Measurements from ENCODE around the gene PHKB. TPM values are rescaled to one million over a fixed set of nuclear protein-coding genes. Genes with fewer than 3 reads are reported as not detected.
"Not testable (repeated sequence)": the region's sequence is repeated elsewhere in the genome, so short reads cannot be mapped to it uniquely, and the experiment has no call there.

The PHKB gene
- polyA plus RNA-seq, 3 donors from 2014 or later: 27.8 to 42.7 (median 30.6) TPM

GRCh38 chr16:47459603-47460002, 1.5 kb upstream of the PHKB start:
- peak overlapping the region; percentile 90 to 100 (median 98) for H3K27ac Mint-ChIP-seq
- H3K27me3 Mint-ChIP-seq (ENCODE audit: low read depth in 3 of 3): peaks cover 4 to 13% (median 8%) of the 10 kb centered on the region in 3 donors
- no peaks in the 10 kb centered on the region for H3K9me3 Mint-ChIP-seq
- DNase-seq: no peak
- H3K36me3 Mint-ChIP-seq: peaks cover 8 to 10% (median 9%) of the 10 kb centered on the region in 3 donors
- H3K4me3 Mint-ChIP-seq: peak overlapping the region; percentile 96 to 100 (median 99)
- H3K4me1 Mint-ChIP-seq: peaks cover 46 to 74% of the 10 kb centered on the region in 2 donors

- H3K4me1 Mint-ChIP-seq: peaks cover 47 to 73% of the 10 kb centered on the region in 2 donors
Observed at GRCh38 chr16:47460359-47460710, 796 bp upstream of the PHKB start.

GRCh38 chr16:47461598-47462266, 601 bp downstream of the PHKB start:
- peaks cover 45 to 73% of the 10 kb centered on the region in 2 donors for H3K4me1 Mint-ChIP-seq
- peak overlapping the region; percentile 96 to 100 (median 99) for H3K4me3 Mint-ChIP-seq
- H3K9me3 Mint-ChIP-seq: no peaks in the 10 kb centered on the region
- H3K27me3 Mint-ChIP-seq (ENCODE audit: low read depth in 3 of 3): peaks cover 4 to 11% (median 8%) of the 10 kb centered on the region in 3 donors
- DNase-seq: peak; percentile 12 to 33 (median 13)
- peaks cover 0 to 6% (median 1%) of the 10 kb centered on the region in 3 donors for H3K36me3 Mint-ChIP-seq
- peak overlapping the region; percentile 87 to 100 (median 96) for H3K27ac Mint-ChIP-seq

More at GRCh38 chr16:47460359-47460710, 796 bp upstream of the PHKB start:
- peaks cover 3 to 6% (median 6%) of the 10 kb centered on the region in 3 donors for H3K36me3 Mint-ChIP-seq
- no peaks in the 10 kb centered on the region for H3K9me3 Mint-ChIP-seq
- H3K27ac Mint-ChIP-seq: peak overlapping the region; percentile 90 to 100 (median 98)
- H3K4me3 Mint-ChIP-seq: peak overlapping the region; percentile 96 to 100 (median 99)
- no peak for DNase-seq
- H3K27me3 Mint-ChIP-seq (ENCODE audit: low read depth in 3 of 3): peaks cover 4 to 11% (median 8%) of the 10 kb centered on the region in 3 donors

- Mint-ChIP-seq H3K36me3 (peaks cover 0 to 1% (median 0%) of the 10 kb centered on the region in 3 donors), H3K4me3 (peak overlapping the region in 1 of 5 donors; percentile 7), H3K4me1 (peaks cover 41 to 59% of the 10 kb centered on the region in 2 donors), H3K27ac (peak overlapping the region in 2 of 6 donors; percentile 49 to 51), H3K9me3 (no peaks in the 10 kb centered on the region), H3K27me3 (ENCODE audit: low read depth in 3 of 3) (peaks cover 4 to 11% (median 8%) of the 10 kb centered on the region in 3 donors)
- no peak for DNase-seq
Observed at GRCh38 chr16:47463771-47464624, 2.9 kb downstream of the PHKB start.

GRCh38 chr16:47465919-47466630, 4.9 kb downstream of the PHKB start:
- Mint-ChIP-seq H3K27ac (no peak overlapping the region), H3K9me3 (no peaks in the 10 kb centered on the region), H3K27me3 (ENCODE audit: low read depth in 3 of 3) (peaks cover 2 to 5% (median 2%) of the 10 kb centered on the region in 3 donors), H3K4me1 (peaks cover 28 to 42% of the 10 kb centered on the region in 2 donors), H3K36me3 (peaks cover 0 to 3% (median 0%) of the 10 kb centered on the region in 3 donors), H3K4me3 (no peak overlapping the region)
- no peak for DNase-seq

GRCh38 chr16:47467501-47467900, 6.4 kb downstream of the PHKB start:
- Mint-ChIP-seq H3K4me1 (peaks cover 20 to 30% of the 10 kb centered on the region in 2 donors), H3K27ac (no peak overlapping the region)

GRCh38 chr16:47468070-47468689, 7.0 kb downstream of the PHKB start:
- not testable (repeated sequence) for DNase-seq; H3K9me3 Mint-ChIP-seq; H3K4me3 Mint-ChIP-seq; H3K27me3 Mint-ChIP-seq (ENCODE audit: low read depth in 3 of 3); H3K27ac Mint-ChIP-seq; H3K36me3 Mint-ChIP-seq
- peaks cover 16 to 24% of the 10 kb centered on the region in 2 donors for H3K4me1 Mint-ChIP-seq

More at GRCh38 chr16:47467501-47467900, 6.4 kb downstream of the PHKB start:
- no peak for DNase-seq
- no peak overlapping the region for H3K4me3 Mint-ChIP-seq
- peaks cover 0 to 1% (median 1%) of the 10 kb centered on the region in 3 donors for H3K27me3 Mint-ChIP-seq (ENCODE audit: low read depth in 3 of 3)
- H3K36me3 Mint-ChIP-seq: peaks cover 0 to 3% (median 0%) of the 10 kb centered on the region in 3 donors
- H3K9me3 Mint-ChIP-seq: no peaks in the 10 kb centered on the region

GRCh38 chr16:47469227-47469626, 8.1 kb downstream of the PHKB start:
- DNase-seq: no peak
- peaks cover 0 to 3% (median 0%) of the 10 kb centered on the region in 3 donors for H3K36me3 Mint-ChIP-seq
- no peaks in the 10 kb centered on the region for H3K9me3 Mint-ChIP-seq
- peaks cover 0 to 1% (median 1%) of the 10 kb centered on the region in 3 donors for H3K27me3 Mint-ChIP-seq (ENCODE audit: low read depth in 3 of 3)
- peaks cover 9 to 21% of the 10 kb centered on the region in 2 donors for H3K4me1 Mint-ChIP-seq
- no peak overlapping the region for H3K4me3 Mint-ChIP-seq
- no peak overlapping the region for H3K27ac Mint-ChIP-seq

- H3K4me3 Mint-ChIP-seq: no peak overlapping the region
- no peak for DNase-seq
- no peak overlapping the region for H3K27ac Mint-ChIP-seq
- peaks cover 6 to 19% of the 10 kb centered on the region in 2 donors for H3K4me1 Mint-ChIP-seq
- peaks cover 0 to 3% (median 0%) of the 10 kb centered on the region in 3 donors for H3K36me3 Mint-ChIP-seq
- H3K27me3 Mint-ChIP-seq (ENCODE audit: low read depth in 3 of 3): peaks cover 0 to 1% (median 1%) of the 10 kb centered on the region in 3 donors
- H3K9me3 Mint-ChIP-seq: no peaks in the 10 kb centered on the region
Observed at GRCh38 chr16:47470211-47470610, 9.1 kb downstream of the PHKB start.

GRCh38 chr16:47470810-47471209, 9.7 kb downstream of the PHKB start:
- no peak overlapping the region for H3K4me3 Mint-ChIP-seq

GRCh38 chr16:47473004-47473403, 11.9 kb downstream of the PHKB start:
- H3K27ac Mint-ChIP-seq; DNase-seq; H3K4me1 Mint-ChIP-seq; H3K9me3 Mint-ChIP-seq; H3K36me3 Mint-ChIP-seq; H3K27me3 Mint-ChIP-seq (ENCODE audit: low read depth in 3 of 3); H3K4me3 Mint-ChIP-seq: not testable (repeated sequence)

More at GRCh38 chr16:47470810-47471209, 9.7 kb downstream of the PHKB start:
- no peaks in the 10 kb centered on the region for H3K9me3 Mint-ChIP-seq
- DNase-seq: no peak
- H3K4me1 Mint-ChIP-seq: peaks cover 5 to 13% of the 10 kb centered on the region in 2 donors
- peaks cover 0 to 3% (median 0%) of the 10 kb centered on the region in 3 donors for H3K36me3 Mint-ChIP-seq
- no peak overlapping the region for H3K27ac Mint-ChIP-seq
- H3K27me3 Mint-ChIP-seq (ENCODE audit: low read depth in 3 of 3): peaks cover 0 to 1% (median 1%) of the 10 kb centered on the region in 3 donors

GRCh38 chr16:47473792-47474191, 12.7 kb downstream of the PHKB start:
- no peak for DNase-seq
- Mint-ChIP-seq H3K36me3 (peaks cover 0 to 3% (median under 1%) of the 10 kb centered on the region in 3 donors), H3K9me3 (no peaks in the 10 kb centered on the region), H3K27me3 (ENCODE audit: low read depth in 3 of 3) (peaks cover 0 to 1% (median 1%) of the 10 kb centered on the region in 3 donors), H3K4me1 (peaks cover 5 to 9% of the 10 kb centered on the region in 2 donors), H3K4me3 (no peak overlapping the region), H3K27ac (no peak overlapping the region)

GRCh38 chr16:47475786-47476185, 14.7 kb downstream of the PHKB start:
- Mint-ChIP-seq H3K4me3 (no peak overlapping the region), H3K27me3 (ENCODE audit: low read depth in 3 of 3) (peaks cover 0 to 1% (median 0%) of the 10 kb centered on the region in 3 donors), H3K9me3 (no peaks in the 10 kb centered on the region), H3K27ac (no peak overlapping the region), H3K36me3 (peaks cover 0 to 10% (median 0%) of the 10 kb centered on the region in 3 donors), H3K4me1 (peaks cover 10 to 18% of the 10 kb centered on the region in 2 donors)
- DNase-seq: no peak
